PFSK-1 (cell line): ENCODE measurements around the gene ABCC1.

Experiments
- FOXP2 ChIP-seq: optimal IDR thresholded peaks from 2 replicates; pipeline ENCODE3; 2011; ENCODE audit warnings: borderline replicate concordance, control low read depth, inconsistent platforms; ENCODE audit not compliant: insufficient read depth; ENCODE audit errors: extremely low read length, extremely low read depth
- POLR2AphosphoS5 ChIP-seq: IDR thresholded peaks from 2 replicates; pipeline ENCODE4 v1.6.1; 2012; ENCODE audit warnings: low read depth, mild to moderate bottlenecking, control low read depth, low read length, moderate library complexity
- REST ChIP-seq, 2 experiments: IDR thresholded peaks; 2 replicates each; pipeline versions ENCODE4 v1.6.1 to v1.8.0; 2011 to 2012; ENCODE audit warnings: low read depth in 2 of 2, low read length in 2 of 2, control low read depth in 1 of 2, inconsistent platforms in 1 of 2, mild to moderate bottlenecking in 1 of 2, moderate library complexity in 1 of 2; ENCODE audit not compliant: insufficient read depth in 1 of 2
- SIN3A ChIP-seq: IDR thresholded peaks from 2 replicates; pipeline ENCODE4 v1.6.1; 2012; ENCODE audit warnings: mild to moderate bottlenecking, low read length, moderate library complexity, borderline replicate concordance; ENCODE audit not compliant: insufficient read depth
- TAF1 ChIP-seq: IDR thresholded peaks from 2 replicates; pipeline ENCODE4 v1.6.1; 2012; ENCODE audit warnings: low read length, control low read depth, borderline replicate concordance; ENCODE audit not compliant: insufficient read depth

Gene ABCC1

DNA sequence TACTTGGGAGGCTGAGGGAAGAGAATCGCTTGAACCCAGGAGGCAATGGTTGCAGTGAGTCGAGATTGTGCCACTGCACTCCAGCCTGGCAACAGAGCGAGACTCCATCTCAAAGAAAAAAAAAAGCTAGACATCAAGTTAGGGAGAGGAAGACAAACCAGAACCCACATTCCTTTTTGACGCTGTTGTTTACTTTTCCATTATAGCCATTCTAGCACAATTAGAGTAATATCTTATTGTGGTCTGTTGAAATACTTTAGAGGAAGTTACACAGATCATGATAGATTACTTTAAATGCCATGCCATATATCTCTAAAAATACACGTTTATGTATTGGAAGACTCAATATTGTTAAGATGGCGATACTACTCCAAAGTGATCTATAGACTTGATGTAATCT, 16.5 kb upstream of the ABCC1 start:
- TF ChIP-seq POLR2AphosphoS5 (no peak), TAF1 (no peak), SIN3A (no peak), REST (IDR thresholded peaks at IDR 0.05; ENCODE audit: insufficient read depth in 1 of 2, low read depth in 2 of 2, low read length in 2 of 2) (no peak), FOXP2 (no peak)

DNA sequence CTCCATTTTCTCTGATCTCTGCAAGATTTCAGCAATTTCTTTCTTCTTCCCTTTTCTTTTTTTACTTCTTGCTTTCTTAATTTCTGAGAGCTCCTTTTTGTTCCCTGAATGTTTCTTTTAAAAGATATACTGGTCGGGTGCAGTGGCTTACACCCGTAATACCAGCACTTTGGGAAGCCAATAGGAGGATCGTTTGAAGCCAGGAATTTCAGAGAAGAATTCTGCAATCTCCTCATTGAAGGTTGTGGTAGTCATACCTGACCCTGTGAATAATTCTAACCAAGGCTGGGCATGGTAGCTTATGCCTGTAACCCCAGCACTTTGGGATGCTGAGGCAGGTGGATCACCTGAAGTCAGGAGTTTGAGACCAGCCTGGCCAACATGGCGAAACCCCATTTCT, 15.6 kb upstream of the ABCC1 start:
- TF ChIP-seq TAF1 (no peak), REST (IDR thresholded peaks at IDR 0.05; ENCODE audit: insufficient read depth in 1 of 2, low read depth in 2 of 2, low read length in 2 of 2) (no peak), POLR2AphosphoS5 (no peak), FOXP2 (no peak), SIN3A (no peak)

GRCh38 chr16:15934991-15935390, 14.4 kb upstream of the ABCC1 start:
- TF ChIP-seq FOXP2 = no peak
- TF ChIP-seq TAF1 = no peak
- TF ChIP-seq REST (IDR thresholded peaks at IDR 0.05; ENCODE audit: insufficient read depth in 1 of 2, low read depth in 2 of 2, low read length in 2 of 2) = no peak
- no peak for TF ChIP-seq POLR2AphosphoS5
- TF ChIP-seq SIN3A = no peak

GRCh38 chr16:15942931-15943690, 6.3 kb upstream of the ABCC1 start:
- TF ChIP-seq TAF1 (no peak), FOXP2 (no peak), POLR2AphosphoS5 (no peak), REST (IDR thresholded peaks at IDR 0.05; ENCODE audit: insufficient read depth in 1 of 2, low read depth in 2 of 2, low read length in 2 of 2) (no peak), SIN3A (no peak)
